BLaER1 (cell line): ENCODE data around the gene POLR2A.

Experiments used
- H3K27ac ChIP-seq: shearing (Covaris generic); formaldehyde crosslinking; 2 replicates; pipeline ENCODE4 v1.8.1; 2022
- H3K27me3 ChIP-seq: shearing (Covaris generic); formaldehyde crosslinking; 2 replicates; pipeline ENCODE4 v1.8.1; 2022
- H3K36me3 ChIP-seq: shearing (Covaris generic); formaldehyde crosslinking; 2 replicates; pipeline ENCODE4 v1.8.1; 2022
- H3K4me1 ChIP-seq: shearing (Covaris generic); formaldehyde crosslinking; 2 replicates; pipeline ENCODE4 v1.8.1; 2022
- H3K4me2 ChIP-seq: shearing (Covaris generic); formaldehyde crosslinking; 2 replicates; pipeline ENCODE4 v1.8.1; 2022
- H3K4me3 ChIP-seq: shearing (Covaris generic); formaldehyde crosslinking; 2 replicates; pipeline ENCODE4 v1.8.1; 2022
- H3K9ac ChIP-seq: shearing (Covaris generic); formaldehyde crosslinking; 2 replicates; pipeline ENCODE4 v1.8.1; 2022
- H3K9me3 ChIP-seq: shearing (Covaris generic); formaldehyde crosslinking; 2 replicates; pipeline ENCODE4 v1.8.1; 2022
- H4K20me1 ChIP-seq: shearing (Covaris generic); formaldehyde crosslinking; 2 replicates; pipeline ENCODE4 v1.8.1; 2022
- Cebpa-rat ChIP-seq: shearing (Covaris generic); IDR thresholded peaks from 2 replicates; pipeline ENCODE4 v1.8.1; 2022

POLR2A gene

GRCh38 chr17:7484067-7484918 lies at the start of gene POLR2A:
Gene POLR2A, plus strand, starts transcription at chr17:7484366.
- Histone ChIP-seq H3K36me3 (peaks cover 20% of the 10 kb centered on the region), H3K4me3 (peak within 1 kb of the TSS; percentile 72), H3K4me1 (peaks cover 73% of the 10 kb centered on the region), H3K27me3 (no peaks in the 10 kb centered on the region), H3K9me3 (no peaks in the 10 kb centered on the region), H3K4me2 (peak within 1 kb of the TSS; percentile 80), H4K20me1 (peaks cover 47% of the 10 kb centered on the region), H3K9ac (peak within 1 kb of the TSS; percentile 99), H3K27ac (peak within 1 kb of the TSS; percentile 100)
- no peak for TF ChIP-seq Cebpa-rat

GRCh38 chr17:7435676-7436555 lies 48.2 kb upstream of the POLR2A start:
- Histone ChIP-seq H3K4me2 (peak overlapping the region; percentile 93), H3K27ac (peak overlapping the region; percentile 52), H3K9ac (peak overlapping the region; percentile 73), H3K4me3 (peak overlapping the region; percentile 76), H3K4me1 (peaks cover 48% of the 10 kb centered on the region), H3K27me3 (peaks cover 39% of the 10 kb centered on the region), H4K20me1 (peaks cover 48% of the 10 kb centered on the region), H3K9me3 (no peaks in the 10 kb centered on the region), H3K36me3 (no peaks in the 10 kb centered on the region)
- no peak for TF ChIP-seq Cebpa-rat

- Histone ChIP-seq H3K36me3 (no peaks in the 10 kb centered on the region), H3K27ac (no peak overlapping the region), H3K4me3 (peak overlapping the region; percentile 76), H3K9me3 (no peaks in the 10 kb centered on the region), H3K27me3 (peaks cover 48% of the 10 kb centered on the region), H3K9ac (peak overlapping the region; percentile 73), H3K4me2 (peak overlapping the region; percentile 93), H3K4me1 (peaks cover 48% of the 10 kb centered on the region), H4K20me1 (peaks cover 56% of the 10 kb centered on the region)
- TF ChIP-seq Cebpa-rat: no peak
Observed at GRCh38 chr17:7436556-7437368, 47.4 kb upstream of the POLR2A start.

- peaks cover 54% of the 10 kb centered on the region for H3K27me3 ChIP-seq
- no peak for TF ChIP-seq Cebpa-rat
- H3K4me3 ChIP-seq: peak overlapping the region; percentile 76
- no peaks in the 10 kb centered on the region for H3K36me3 ChIP-seq
- H3K9me3 ChIP-seq: no peaks in the 10 kb centered on the region
- no peak overlapping the region for H3K9ac ChIP-seq
- H4K20me1 ChIP-seq: peaks cover 56% of the 10 kb centered on the region
- H3K4me1 ChIP-seq: peaks cover 48% of the 10 kb centered on the region
- no peak overlapping the region for H3K27ac ChIP-seq
- H3K4me2 ChIP-seq: peak overlapping the region; percentile 93
Observed at GRCh38 chr17:7437369-7437863, 46.8 kb upstream of the POLR2A start.

- H3K36me3 ChIP-seq: no peaks in the 10 kb centered on the region
- peak overlapping the region; percentile 76 for H3K4me3 ChIP-seq
- peaks cover 63% of the 10 kb centered on the region for H4K20me1 ChIP-seq
- H3K9me3 ChIP-seq: no peaks in the 10 kb centered on the region
- peak overlapping the region; percentile 48; the same call in 1 of the 2 replicates for H3K9ac ChIP-seq
- TF ChIP-seq Cebpa-rat: no peak
- peak overlapping the region; percentile 93 for H3K4me2 ChIP-seq
- peaks cover 48% of the 10 kb centered on the region for H3K4me1 ChIP-seq
- H3K27me3 ChIP-seq: peaks cover 61% of the 10 kb centered on the region
- H3K27ac ChIP-seq: no peak overlapping the region
Observed at GRCh38 chr17:7437950-7438614, 46.1 kb upstream of the POLR2A start.

GRCh38 chr17:7438656-7439460 lies 45.3 kb upstream of the POLR2A start:
- TF ChIP-seq Cebpa-rat: no peak
- Histone ChIP-seq H3K27ac (no peak overlapping the region), H3K4me1 (peaks cover 48% of the 10 kb centered on the region), H3K4me2 (peak overlapping the region; percentile 93), H3K9ac (0 out of 2 replicates have a peak overlapping the region, but pooled peaks have one; percentile 48), H3K4me3 (peak overlapping the region; percentile 76), H3K9me3 (no peaks in the 10 kb centered on the region), H3K27me3 (peaks cover 69% of the 10 kb centered on the region), H3K36me3 (no peaks in the 10 kb centered on the region), H4K20me1 (peaks cover 70% of the 10 kb centered on the region)

GRCh38 chr17:7439462-7440112 lies 44.6 kb upstream of the POLR2A start, which contains the start of gene FGF11:
Gene FGF11, plus strand, starts transcription at chr17:7439512. Its CDS starts 109 bp downstream, at chr17:7439621.
- Histone ChIP-seq H3K9ac (peak within 1 kb of the TSS; percentile 48; the same call in 1 of the 2 replicates), H3K4me1 (peaks cover 54% of the 10 kb centered on the region), H3K4me3 (peak within 1 kb of the TSS; percentile 76), H4K20me1 (peaks cover 78% of the 10 kb centered on the region), H3K4me2 (peak within 1 kb of the TSS; percentile 93), H3K36me3 (no peaks in the 10 kb centered on the region), H3K9me3 (no peaks in the 10 kb centered on the region), H3K27ac (no peak within 1 kb of the TSS), H3K27me3 (peaks cover 76% of the 10 kb centered on the region)
- no peak for TF ChIP-seq Cebpa-rat
